Right atrium auricular region (tissue), 2 donors: Measurements from ENCODE around the gene LRMDA. TPM values are rescaled to one million over a fixed set of nuclear protein-coding genes. Genes with fewer than 3 reads are reported as not detected.

ENCODE experiments used
- DNase-seq: peaks from one replicate; pipeline ENCODE4 v3.0.0-alpha.2; 2019; ENCODE audit warnings: low spot score
- H3K27ac ChIP-seq, 2 donors: fragments of 200-600 bp; sonication (generic); 1 replicate in 1 of 2; 2 replicates in 1 of 2; pipeline ENCODE4 v1.5.1; 2016 to 2019
- H3K27me3 ChIP-seq, 2 donors: fragments of 200-600 bp; sonication (generic); one replicate each; pipeline versions ENCODE4 v1.5.1 to v1.6.0; 2017 to 2019
- H3K36me3 ChIP-seq: fragments of 200-600 bp; sonication (generic); one replicate; pipeline ENCODE4 v1.5.1; 2016
- H3K4me1 ChIP-seq, 2 donors: fragments of 200-600 bp; sonication (generic); one replicate each; pipeline versions ENCODE4 v1.5.1 to v1.6.0; 2017 to 2019
- H3K4me3 ChIP-seq, 2 donors: fragments of 200-600 bp; sonication (generic); 1 replicate in 1 of 2; 2 replicates in 1 of 2; pipeline ENCODE4 v1.5.1; 2017 to 2019; ENCODE audit warnings: mild to moderate bottlenecking in 1 of 2, moderate library complexity in 1 of 2
- H3K9me3 ChIP-seq, 2 donors: fragments of 200-600 bp; sonication (generic); one replicate each; pipeline ENCODE4 v1.5.1; 2019
- CTCF ChIP-seq, 2 donors: fragments of 200-600 bp; sonication (generic); IDR thresholded peaks; one replicate each; pipeline ENCODE4 v1.5.1; 2019; ENCODE audit warnings: antibody characterized with exemption in 2 of 2
- total RNA-seq, 2 donors: library from RNA; depleted of rRNA; stranded (reverse); fragments of >200 nt; gene quantifications; one replicate each; pipeline ENCODE4 v1.1.0, GENCODE V29; 2016

LRMDA gene
- total RNA-seq, 2 donors from 2014 or later = 6.1 to 19.1 TPM

- Histone ChIP-seq H3K4me1 (peaks cover 0 to 44% of the 10 kb centered on the region in 2 donors), H3K27me3 (no peaks in the 10 kb centered on the region), H3K36me3 (no peaks in the 10 kb centered on the region), H3K9me3 (no peaks in the 10 kb centered on the region), H3K4me3 (no peak overlapping the region), H3K27ac (peak overlapping the region in 1 of 2 donors; percentile 24)
- TF ChIP-seq CTCF (IDR thresholded peaks at IDR 0.05) = no peak
- no peak for DNase-seq
Measured at GRCh38 chr10:76558586-76558985, 1127.2 kb downstream of the LRMDA start.

- Histone ChIP-seq H3K27ac (no peak overlapping the region), H3K36me3 (no peaks in the 10 kb centered on the region), H3K27me3 (no peaks in the 10 kb centered on the region), H3K9me3 (no peaks in the 10 kb centered on the region), H3K4me1 (peaks cover 0 to 37% of the 10 kb centered on the region in 2 donors), H3K4me3 (no peak overlapping the region)
- DNase-seq = no peak
- no peak for TF ChIP-seq CTCF (IDR thresholded peaks at IDR 0.05)
Measured at GRCh38 chr10:76558996-76559891, 1127.8 kb downstream of the LRMDA start.

GRCh38 chr10:76559892-76560220 is 1128.4 kb downstream of the LRMDA start:
- Histone ChIP-seq H3K27me3 (no peaks in the 10 kb centered on the region), H3K4me3 (no peak overlapping the region), H3K27ac (no peak overlapping the region), H3K36me3 (no peaks in the 10 kb centered on the region), H3K9me3 (no peaks in the 10 kb centered on the region), H3K4me1 (peaks cover 0 to 31% of the 10 kb centered on the region in 2 donors)
- TF ChIP-seq CTCF (IDR thresholded peaks at IDR 0.05) = no peak
- no peak for DNase-seq

GRCh38 chr10:76560338-76560737 is 1128.9 kb downstream of the LRMDA start:
- Histone ChIP-seq H3K9me3 (no peaks in the 10 kb centered on the region), H3K27ac (no peak overlapping the region), H3K36me3 (no peaks in the 10 kb centered on the region), H3K27me3 (no peaks in the 10 kb centered on the region), H3K4me3 (no peak overlapping the region), H3K4me1 (peaks cover 0 to 27% of the 10 kb centered on the region in 2 donors)
- DNase-seq = no peak
- TF ChIP-seq CTCF (IDR thresholded peaks at IDR 0.05) = no peak

- DNase-seq = no peak
- no peak overlapping the region for H3K27ac ChIP-seq
- peaks cover 0 to 17% of the 10 kb centered on the region in 2 donors for H3K4me1 ChIP-seq
- no peaks in the 10 kb centered on the region for H3K27me3 ChIP-seq
- TF ChIP-seq CTCF (IDR thresholded peaks at IDR 0.05) = no peak
- no peaks in the 10 kb centered on the region for H3K9me3 ChIP-seq
- H3K4me3 ChIP-seq = no peak overlapping the region
- no peaks in the 10 kb centered on the region for H3K36me3 ChIP-seq
Measured at GRCh38 chr10:76563286-76563685, 1131.9 kb downstream of the LRMDA start.
